A549 (cell line): ENCODE data around the gene SLC9A3. TPM values are rescaled to one million over a fixed set of nuclear protein-coding genes. Genes with fewer than 3 reads are reported as not detected.

Source experiments
- ATAC-seq, 2 experiments: fragments of 200-7000 bp in 1 of 2; fragments of >200 bp in 1 of 2; cut with Nextera tagmentation in 1 of 2; cut with Tn5 transposase in 1 of 2; 3 replicates each; pipeline versions ENCODE4 v1.8.0 to v1.9.1; 2018 to 2020; ENCODE audit warnings: mild to moderate bottlenecking in 1 of 2, moderate library complexity in 1 of 2
- CTCF ChIA-PET: fragments of 300-600 bp; sonication (Branson Sonifier 250); formaldehyde crosslinking; extraction: SDS; loops from one replicate; lab custom pipeline; 2021; ENCODE audit warnings: antibody characterized with exemption, inconsistent platforms; lab: Yijun Ruan, JAX
- POLR2A ChIA-PET: fragments of 350-600 bp; formaldehyde crosslinking; extraction: SDS; loops from one replicate; lab custom pipeline; 2021; ENCODE audit warnings: antibody characterized with exemption, inconsistent platforms; lab: Yijun Ruan, JAX
- DNase-seq, 2 experiments: peaks; one replicate each; pipeline versions ENCODE4 v3.0.0 to v3.0.0-alpha.2; 2011 to 2016; ENCODE audit warnings: low read depth in 1 of 2, low spot score in 1 of 2
- FAIRE-seq: peaks from 2 replicates; lab custom pipeline; 2011; peaks lifted over from hg19 to GRCh38; lab: Jason Lieb, UNC
- H3K27ac ChIP-seq, 2 experiments: fragments of >200 bp; sonication (Bioruptor Twin); formaldehyde crosslinking; 3 replicates each; pipeline ENCODE4 v1.5.1; 2016 to 2017
- H3K4me1 ChIP-seq: fragments of >200 bp; sonication (Bioruptor Twin); formaldehyde crosslinking; 3 replicates; pipeline ENCODE4 v1.6.1; 2016
- H3K4me2 ChIP-seq: fragments of >200 bp; sonication (Bioruptor Twin); formaldehyde crosslinking; 3 replicates; pipeline ENCODE4 v1.6.1; 2016
- H3K4me3 ChIP-seq: fragments of >200 bp; sonication (Bioruptor Twin); formaldehyde crosslinking; 3 replicates; pipeline ENCODE4 v1.5.1; 2016
- H3K9me3 ChIP-seq: fragments of >200 bp; sonication (Bioruptor Twin); formaldehyde crosslinking; 3 replicates; pipeline ENCODE4 v1.6.1; 2016
- ATOH8 ChIP-seq: fragments of 250-450 bp; sonication (Bioruptor Pico); IDR thresholded peaks from 2 replicates; pipeline ENCODE4 v1.5.0; 2020; ENCODE audit warnings: low read depth, mild to moderate bottlenecking, moderate library complexity
- CBX2 ChIP-seq: fragments of 200-600 bp; sonication (generic); IDR thresholded peaks from 2 replicates; pipeline ENCODE4 v1.6.1; 2016; ENCODE audit warnings: low read depth, mild to moderate bottlenecking, borderline replicate concordance
- EHF ChIP-seq: fragments of 250-450 bp; sonication (Bioruptor Pico); IDR thresholded peaks from 2 replicates; pipeline ENCODE4 v1.5.0; 2020; ENCODE audit warnings: mild to moderate bottlenecking
- ESRRA ChIP-seq: fragments of 150-350 bp; IDR thresholded peaks from 2 replicates; pipeline ENCODE4 v1.6.1; 2014; ENCODE audit warnings: mild to moderate bottlenecking, low read length, borderline replicate concordance
- FOSB ChIP-seq: fragments of 250-450 bp; sonication (Bioruptor Pico); IDR thresholded peaks from 2 replicates; pipeline ENCODE4 v1.5.0; 2020; ENCODE audit warnings: mild to moderate bottlenecking, moderate library complexity
- FOSL2 ChIP-seq, 2 experiments: fragments of 450-650 bp in 1 of 2; fragments of >200 bp in 1 of 2; sonication (Bioruptor Twin) in 1 of 2; formaldehyde crosslinking; IDR thresholded peaks; 2 replicates each; pipeline versions ENCODE4 v1.5.0 to v1.6.1; 2016 to 2020; ENCODE audit warnings: mild to moderate bottlenecking in 1 of 2, moderate library complexity in 1 of 2
- FOXS1 ChIP-seq: fragments of 250-450 bp; sonication (Bioruptor Pico); IDR thresholded peaks from 2 replicates; pipeline ENCODE4 v1.5.0; 2020; ENCODE audit warnings: mild to moderate bottlenecking, moderate library complexity
- JUN ChIP-seq, 2 experiments: fragments of >200 bp; sonication (Bioruptor Twin); formaldehyde crosslinking; IDR thresholded peaks; 2 replicates in 1 of 2; 3 replicates in 1 of 2; pipeline ENCODE4 v1.6.1; 2016 to 2017
- JUNB ChIP-seq: fragments of >200 bp; sonication (Bioruptor Twin); formaldehyde crosslinking; IDR thresholded peaks from 2 replicates; pipeline ENCODE4 v1.6.1; 2016
- KDM1A ChIP-seq: fragments of 200-600 bp; sonication (generic); IDR thresholded peaks from 2 replicates; pipeline ENCODE4 v1.6.1; 2016; ENCODE audit warnings: low read depth, mild to moderate bottlenecking
- KDM5A ChIP-seq: fragments of 200-600 bp; sonication (generic); IDR thresholded peaks from 2 replicates; pipeline ENCODE4 v1.6.1; 2016; ENCODE audit warnings: antibody characterized with exemption, mild to moderate bottlenecking
- MAFK ChIP-seq: fragments of 450-650 bp; IDR thresholded peaks from 2 replicates; pipeline ENCODE4 v1.6.1; 2014; ENCODE audit not compliant: partially characterized antibody
- MYC ChIP-seq: IDR thresholded peaks from 2 replicates; pipeline ENCODE4 v1.6.1; 2012; ENCODE audit warnings: mild to moderate bottlenecking, inconsistent platforms, low read length, improper control_type of control experiment, borderline replicate concordance
- NFE2L2 ChIP-seq: fragments of 150-350 bp; conservative IDR thresholded peaks from 2 replicates; pipeline ENCODE4 v1.6.1; 2014; ENCODE audit warnings: low read length
- NPAS2 ChIP-seq: fragments of 250-450 bp; sonication (Bioruptor Pico); IDR thresholded peaks from 2 replicates; pipeline ENCODE4 v1.8.0; 2022; ENCODE audit warnings: mild to moderate bottlenecking, moderate library complexity, borderline replicate concordance
- NR3C1 ChIP-seq: fragments of >200 bp; sonication (Bioruptor Twin); formaldehyde crosslinking; IDR thresholded peaks from 3 replicates; pipeline ENCODE4 v1.6.1; 2017
- POLR2AphosphoS2 ChIP-seq: conservative IDR thresholded peaks from 2 replicates; pipeline ENCODE4 v1.6.1; 2012; ENCODE audit warnings: low read length, improper control_type of control experiment, inconsistent platforms
- RAD21 ChIP-seq, 2 experiments: fragments of >200 bp in 1 of 2; sonication (Bioruptor Twin) in 1 of 2; formaldehyde crosslinking in 1 of 2; IDR thresholded peaks in 1 of 2; conservative IDR thresholded peaks in 1 of 2; 2 replicates in 1 of 2; 3 replicates in 1 of 2; pipeline ENCODE4 v1.6.1; 2012 to 2018; ENCODE audit warnings: inconsistent platforms in 1 of 2
- RCOR1 ChIP-seq: fragments of 150-350 bp; IDR thresholded peaks from 2 replicates; pipeline ENCODE4 v1.6.1; 2014; ENCODE audit warnings: antibody characterized with exemption, low read length, low read depth
- RNF2 ChIP-seq: fragments of 200-600 bp; sonication (generic); IDR thresholded peaks from 2 replicates; pipeline ENCODE4 v1.6.1; 2016; ENCODE audit warnings: low read depth, mild to moderate bottlenecking, antibody characterized with exemption, moderate library complexity, borderline replicate concordance
- TFCP2L1 ChIP-seq: fragments of 250-450 bp; sonication (Bioruptor Pico); IDR thresholded peaks from 2 replicates; pipeline ENCODE4 v1.5.0; 2021; ENCODE audit warnings: mild to moderate bottlenecking
- TP53 ChIP-seq: fragments of 250-450 bp; sonication (Bioruptor Pico); IDR thresholded peaks from 2 replicates; pipeline ENCODE4 v1.5.0; 2021; ENCODE audit warnings: mild to moderate bottlenecking, moderate library complexity
- ZC3H11A ChIP-seq: fragments of 450-650 bp; IDR thresholded peaks from 2 replicates; pipeline ENCODE4 v1.6.1; 2014; ENCODE audit warnings: antibody characterized with exemption, mild to moderate bottlenecking
- ZFP36 ChIP-seq: fragments of 450-650 bp; IDR thresholded peaks from 2 replicates; pipeline ENCODE4 v1.6.1; 2014; ENCODE audit warnings: borderline replicate concordance; ENCODE audit not compliant: partially characterized antibody
- WGBS: methylation state at CpG from one replicate; pipeline ENCODE4 v1.1.6; 2017; ENCODE audit errors: missing lambda C conversion rate; 5-methylcytosine and 5-hydroxymethylcytosine counted together
- polyA plus RNA-seq, 4 experiments: library from polyadenylated mRNA; depleted of rRNA in 3 of 4; stranded (reverse); fragments of >200 nt; fragmentation: RNase III in 1 of 4; extraction: RNeasy Plus Mini Kit Qiagen cat#74134 plus additional on column Dnase treatment in 1 of 4; gene quantifications; 2 replicates in 3 of 4; 3 replicates in 1 of 4; pipeline ENCODE4 v1.2.3, GENCODE V29; 2011 to 2017
- TF ChIP-seq, protein P1 (sequence below): IDR thresholded peaks from 2 replicates; pipeline ENCODE4 v1.6.1; 2012; ENCODE audit warnings: low read depth, borderline replicate concordance
- TF ChIP-seq, protein P2 (sequence below): fragments of 200-600 bp; sonication (generic); IDR thresholded peaks from 2 replicates; pipeline ENCODE4 v1.6.1; 2016; ENCODE audit warnings: antibody characterized with exemption, mild to moderate bottlenecking, moderate library complexity

SLC9A3 gene
- polyA plus RNA-seq, 2 of the 4 experiments (the other 2 are of a cell fraction): 1.3 TPM

DNA sequence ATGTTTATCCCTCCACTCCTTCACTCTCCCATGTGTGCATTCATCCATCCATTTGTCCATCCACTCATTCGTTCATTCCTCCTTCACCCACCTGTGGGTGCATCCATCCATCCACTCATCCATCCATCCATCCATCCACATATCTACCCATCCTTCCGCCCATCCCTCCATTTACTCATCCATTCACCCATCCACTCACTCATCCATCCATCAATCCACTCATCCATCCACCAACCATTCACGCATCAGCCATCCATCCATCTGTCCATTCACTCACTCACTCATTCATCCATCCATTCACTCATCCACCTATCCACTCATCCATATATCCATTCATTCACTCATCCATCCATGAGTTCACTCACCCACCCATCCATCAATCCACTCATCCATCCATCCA, 7.3 kb downstream of the SLC9A3 start:
- H3K4me1 ChIP-seq: no peaks in the 10 kb centered on the region
- no peaks in the 10 kb centered on the region for H3K9me3 ChIP-seq
- no peak for ATAC-seq
- TF ChIP-seq ESRRA (no peak), KDM1A (no peak), MYC (no peak), ZC3H11A (no peak), TFCP2L1 (CRISPR knock-in tag) (no peak), CBX2 (no peak), EHF (CRISPR knock-in tag) (no peak), FOSB (CRISPR knock-in tag) (no peak), RCOR1 (no peak), FOXS1 (CRISPR knock-in tag) (no peak), ATOH8 (CRISPR knock-in tag) (no peak), NR3C1 (no peak), NPAS2 (CRISPR knock-in tag) (no peak), FOSL2 (IDR thresholded peaks at IDR 0.05) (no peak), FOSL2 (CRISPR knock-in tag; IDR thresholded peaks at IDR 0.05) (no peak), RNF2 (no peak), JUNB (no peak), MAFK (no peak), POLR2AphosphoS2 (no peak), ZFP36 (no peak)
- TF ChIP-seq, protein P1, sequence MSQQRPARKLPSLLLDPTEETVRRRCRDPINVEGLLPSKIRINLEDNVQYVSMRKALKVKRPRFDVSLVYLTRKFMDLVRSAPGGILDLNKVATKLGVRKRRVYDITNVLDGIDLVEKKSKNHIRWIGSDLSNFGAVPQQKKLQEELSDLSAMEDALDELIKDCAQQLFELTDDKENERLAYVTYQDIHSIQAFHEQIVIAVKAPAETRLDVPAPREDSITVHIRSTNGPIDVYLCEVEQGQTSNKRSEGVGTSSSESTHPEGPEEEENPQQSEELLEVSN: no peak
- ChIA-PET POLR2A (no interaction called here), CTCF (no interaction called here)
- FAIRE-seq: no peak
- DNase-seq: no peak
- H3K27ac ChIP-seq: no peak overlapping the region
- WGBS: 47% methylated on average over 3 of the region's 3 CpGs
- H3K4me3 ChIP-seq: no peak overlapping the region
- H3K4me2 ChIP-seq: no peak overlapping the region

DNA sequence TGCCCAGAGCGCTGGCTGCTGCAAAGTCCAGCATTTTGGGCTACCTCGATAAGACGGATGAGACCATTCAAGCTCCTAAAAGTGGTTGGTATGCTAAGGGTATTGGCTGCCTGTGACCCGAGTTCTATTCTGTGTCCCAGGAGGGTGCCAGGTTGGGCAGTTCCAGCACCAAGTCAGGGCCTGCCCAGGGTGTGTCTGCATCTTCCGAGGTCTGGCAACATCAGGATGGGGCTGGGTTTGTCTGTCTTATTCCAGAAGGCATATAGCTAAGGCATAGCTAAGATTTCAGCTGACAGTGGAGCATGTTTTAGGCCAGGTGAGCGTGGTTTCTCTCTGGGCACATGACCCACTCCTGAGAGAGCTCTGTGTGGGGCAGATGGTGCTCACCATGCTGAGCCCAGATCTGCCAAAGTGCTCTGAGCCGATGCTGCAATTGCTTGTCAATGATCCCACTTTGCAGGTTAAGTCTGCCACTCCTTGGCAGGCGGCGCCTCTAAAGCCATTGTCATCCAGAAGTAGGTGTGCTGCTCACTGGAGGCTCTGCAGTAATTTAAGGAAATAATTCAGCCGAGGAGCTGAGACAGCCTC, 7.8 kb downstream of the SLC9A3 start:
- ChIA-PET POLR2A (no interaction called here), CTCF (no interaction called here)
- Histone ChIP-seq H3K4me1 (no peaks in the 10 kb centered on the region), H3K9me3 (no peaks in the 10 kb centered on the region), H3K4me3 (no peak overlapping the region)
- FAIRE-seq: no peak
- no peak for ATAC-seq
- TF ChIP-seq KDM5A (no peak), RAD21 (conservative IDR thresholded peaks at IDR 0.05 in 1 of 2, IDR thresholded peaks at IDR 0.05 in 1 of 2) (no peak), CBX2 (no peak), TP53 (CRISPR knock-in tag) (no peak), TFCP2L1 (CRISPR knock-in tag) (no peak), RCOR1 (no peak), NFE2L2 (no peak), JUN (IDR thresholded peaks at IDR 0.05) (no peak)
- TF ChIP-seq, protein P2, sequence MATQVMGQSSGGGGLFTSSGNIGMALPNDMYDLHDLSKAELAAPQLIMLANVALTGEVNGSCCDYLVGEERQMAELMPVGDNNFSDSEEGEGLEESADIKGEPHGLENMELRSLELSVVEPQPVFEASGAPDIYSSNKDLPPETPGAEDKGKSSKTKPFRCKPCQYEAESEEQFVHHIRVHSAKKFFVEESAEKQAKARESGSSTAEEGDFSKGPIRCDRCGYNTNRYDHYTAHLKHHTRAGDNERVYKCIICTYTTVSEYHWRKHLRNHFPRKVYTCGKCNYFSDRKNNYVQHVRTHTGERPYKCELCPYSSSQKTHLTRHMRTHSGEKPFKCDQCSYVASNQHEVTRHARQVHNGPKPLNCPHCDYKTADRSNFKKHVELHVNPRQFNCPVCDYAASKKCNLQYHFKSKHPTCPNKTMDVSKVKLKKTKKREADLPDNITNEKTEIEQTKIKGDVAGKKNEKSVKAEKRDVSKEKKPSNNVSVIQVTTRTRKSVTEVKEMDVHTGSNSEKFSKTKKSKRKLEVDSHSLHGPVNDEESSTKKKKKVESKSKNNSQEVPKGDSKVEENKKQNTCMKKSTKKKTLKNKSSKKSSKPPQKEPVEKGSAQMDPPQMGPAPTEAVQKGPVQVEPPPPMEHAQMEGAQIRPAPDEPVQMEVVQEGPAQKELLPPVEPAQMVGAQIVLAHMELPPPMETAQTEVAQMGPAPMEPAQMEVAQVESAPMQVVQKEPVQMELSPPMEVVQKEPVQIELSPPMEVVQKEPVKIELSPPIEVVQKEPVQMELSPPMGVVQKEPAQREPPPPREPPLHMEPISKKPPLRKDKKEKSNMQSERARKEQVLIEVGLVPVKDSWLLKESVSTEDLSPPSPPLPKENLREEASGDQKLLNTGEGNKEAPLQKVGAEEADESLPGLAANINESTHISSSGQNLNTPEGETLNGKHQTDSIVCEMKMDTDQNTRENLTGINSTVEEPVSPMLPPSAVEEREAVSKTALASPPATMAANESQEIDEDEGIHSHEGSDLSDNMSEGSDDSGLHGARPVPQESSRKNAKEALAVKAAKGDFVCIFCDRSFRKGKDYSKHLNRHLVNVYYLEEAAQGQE: no peak
- TF ChIP-seq, all 56 proteins: peak for 0
- no peak for DNase-seq
- H3K27ac ChIP-seq: no peak overlapping the region
- H3K4me2 ChIP-seq: no peak overlapping the region
- 48% methylated on average over 10 of the region's 10 CpGs for WGBS
